Right lung (tissue), 5 donors: ENCODE data around the gene PAM16. TPM values are rescaled to one million over a fixed set of nuclear protein-coding genes. Genes with fewer than 3 reads are reported as not detected.
A peak's percentile ranks its signal among the peaks of the same experiment; 100 is the strongest.
"Not testable (repeated sequence)": the region's sequence is repeated elsewhere in the genome, so short reads cannot be mapped to it uniquely, and the experiment has no call there.

Experiments
- DNase-seq, 2 donors: peaks; one replicate each; pipeline ENCODE4 v3.0.0-alpha.2; 2013
- polyA plus RNA-seq, 5 donors: library from polyadenylated mRNA; unstranded; fragments of 120-200 nt; gene quantifications; one replicate each; pipeline versions ENCODE4 v1.2.1 to v1.2.3, GENCODE V29; 2013; ENCODE audit warnings: inconsistent platforms in 1 of 5, low replicate concordance in 1 of 5; ENCODE audit not compliant: insufficient read length in 5 of 5, insufficient read depth in 1 of 5

Gene PAM16
- polyA plus RNA-seq, 5 donors, result 15.0 to 36.9 (median 26.0) TPM

DNA sequence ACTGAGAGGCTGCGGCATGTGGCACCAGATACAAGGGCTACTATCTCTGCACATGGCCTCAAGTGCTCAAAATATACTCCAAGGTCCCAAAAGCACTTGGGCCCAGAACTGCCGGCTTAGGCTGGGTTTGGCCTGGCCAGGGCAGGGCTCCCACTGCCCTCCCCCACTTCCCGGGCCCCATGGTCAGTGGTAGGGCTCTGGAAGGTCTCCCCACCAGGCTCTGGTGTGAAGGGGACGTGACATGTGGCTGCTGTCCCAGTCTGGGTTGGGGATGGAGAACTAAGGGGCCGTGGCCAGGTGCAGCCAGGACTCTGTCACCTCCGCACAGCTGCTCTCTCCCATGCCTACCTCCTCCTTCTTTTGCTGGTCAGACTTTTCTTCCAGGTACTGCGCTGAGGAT, 5.7 kb upstream of the PAM16 start:
- no peak for DNase-seq

DNA sequence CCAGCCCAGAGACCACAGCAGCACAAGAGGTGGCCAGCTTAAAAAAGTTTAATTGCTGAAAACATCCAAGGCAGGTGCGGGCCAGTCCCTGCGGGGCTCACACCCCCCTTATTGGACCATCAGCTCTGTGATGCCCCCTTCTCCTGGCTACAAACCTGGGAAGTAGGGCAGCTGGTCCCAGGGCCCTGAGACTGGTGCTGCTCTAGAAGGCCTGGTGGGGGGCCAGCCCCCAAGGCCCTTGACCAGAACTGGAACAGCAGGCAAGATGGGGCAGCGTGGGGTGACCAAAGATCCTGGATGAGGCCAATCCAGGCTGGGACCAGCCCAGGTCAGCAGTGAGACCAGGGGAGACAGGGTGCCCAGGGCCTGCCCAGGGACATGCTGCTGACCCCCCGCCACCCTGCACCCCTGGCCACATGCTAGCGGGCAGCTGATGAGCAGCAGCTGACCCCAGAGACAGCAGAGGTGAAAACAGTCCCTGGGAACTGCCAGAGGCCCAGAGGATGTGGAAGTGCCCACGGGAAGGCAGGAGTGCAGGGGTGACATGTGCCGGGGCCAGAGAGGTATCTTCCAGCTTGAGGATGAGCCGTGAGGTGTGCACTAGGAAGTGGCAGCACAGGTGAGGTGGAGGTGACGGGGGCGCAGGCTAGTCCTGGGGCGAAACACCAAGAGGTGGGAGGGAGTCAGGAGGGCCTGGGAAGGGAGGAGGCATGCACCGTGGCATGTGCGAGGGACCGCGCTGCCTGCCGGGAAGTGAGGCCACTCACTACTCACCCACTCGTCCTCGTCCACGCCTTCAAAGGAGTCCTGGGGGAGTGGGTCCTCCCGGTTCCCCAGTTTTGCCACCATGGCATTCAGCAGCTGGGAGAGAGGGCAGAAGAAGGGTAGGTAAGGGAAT, 3.6 kb upstream of the PAM16 start:
- DNase-seq, result no peak

DNA sequence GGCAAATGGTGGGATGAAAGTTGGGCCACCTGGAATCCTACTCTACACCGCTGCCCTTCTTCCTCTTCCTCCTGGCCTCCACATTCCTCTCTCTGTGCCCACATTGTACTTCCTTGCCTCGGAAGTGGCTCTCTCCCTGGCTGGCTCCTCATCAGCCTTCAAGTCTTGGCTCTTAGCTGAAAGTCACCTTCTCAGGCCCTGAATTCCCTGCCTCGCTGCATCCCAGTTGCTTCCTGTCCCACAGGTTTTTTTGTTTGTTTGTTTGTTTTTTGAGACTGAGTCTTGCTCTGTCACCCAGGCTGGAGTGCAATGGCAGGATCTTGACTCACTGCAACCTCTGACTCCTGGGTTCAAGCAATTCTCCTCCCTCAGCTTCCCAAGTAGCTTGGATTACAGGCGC, 2.6 kb upstream of the PAM16 start:
- no peak for DNase-seq

DNA sequence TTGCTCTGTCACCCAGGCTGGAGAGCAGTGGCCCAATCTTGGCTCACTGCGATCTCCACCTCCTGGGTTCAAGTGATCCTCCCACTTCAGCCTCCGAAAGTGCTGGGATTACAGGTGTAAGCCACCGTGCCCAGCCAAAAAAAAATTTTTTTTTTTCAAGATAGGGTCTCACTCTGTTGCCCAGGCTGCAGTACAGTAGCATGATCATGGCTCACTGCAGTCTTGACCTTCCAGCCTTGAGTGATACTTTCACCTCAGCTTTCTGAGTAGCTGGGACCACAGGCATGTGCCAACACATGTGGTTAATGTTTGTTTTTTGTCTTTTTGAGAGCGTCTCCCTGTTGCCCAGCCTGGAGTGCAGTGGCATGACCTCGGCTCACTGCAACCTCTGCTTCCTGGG, 1.7 kb upstream of the PAM16 start:
- no peak for DNase-seq

DNA sequence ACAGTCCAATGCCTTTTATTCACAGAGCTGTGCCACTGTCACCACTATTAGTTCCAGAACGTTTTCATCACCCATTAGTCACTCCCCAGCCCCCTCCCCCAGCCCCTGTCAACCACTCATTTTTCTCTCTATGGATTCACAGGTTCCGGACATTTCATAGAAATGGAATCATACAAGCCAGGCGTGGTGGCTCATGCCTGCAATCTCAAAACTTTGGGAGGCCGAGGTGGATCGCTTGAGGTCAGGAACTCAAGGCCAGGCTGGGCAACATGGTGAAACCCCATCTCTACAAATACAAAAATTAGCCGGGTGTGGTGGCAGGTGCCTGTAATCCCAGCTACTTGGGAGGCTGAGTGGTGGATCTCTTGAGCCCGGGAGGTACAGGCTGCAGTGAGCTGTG, 759 bp upstream of the PAM16 start:
- DNase-seq, result no peak

DNA sequence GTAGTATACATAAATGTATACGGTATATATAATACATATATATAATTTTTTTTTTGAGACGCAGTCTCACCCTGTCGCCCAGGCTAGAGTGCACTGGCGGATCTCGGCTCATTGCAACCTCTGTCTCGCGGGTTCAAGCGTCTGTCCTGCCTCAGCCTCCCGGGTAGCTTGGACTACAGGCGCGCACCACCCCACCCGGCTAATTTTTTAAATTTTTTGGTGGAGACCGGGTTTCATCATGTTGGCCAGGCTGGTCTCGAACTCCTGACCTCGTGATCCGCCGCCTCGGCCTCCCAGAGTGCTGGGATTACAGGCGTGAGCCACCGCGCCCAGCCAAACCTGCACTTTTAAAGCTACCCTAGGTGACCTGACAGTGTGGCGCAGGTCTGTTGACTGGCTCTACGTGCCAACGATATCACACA, 745 bp downstream of the PAM16 start:
- no peak for DNase-seq

DNA sequence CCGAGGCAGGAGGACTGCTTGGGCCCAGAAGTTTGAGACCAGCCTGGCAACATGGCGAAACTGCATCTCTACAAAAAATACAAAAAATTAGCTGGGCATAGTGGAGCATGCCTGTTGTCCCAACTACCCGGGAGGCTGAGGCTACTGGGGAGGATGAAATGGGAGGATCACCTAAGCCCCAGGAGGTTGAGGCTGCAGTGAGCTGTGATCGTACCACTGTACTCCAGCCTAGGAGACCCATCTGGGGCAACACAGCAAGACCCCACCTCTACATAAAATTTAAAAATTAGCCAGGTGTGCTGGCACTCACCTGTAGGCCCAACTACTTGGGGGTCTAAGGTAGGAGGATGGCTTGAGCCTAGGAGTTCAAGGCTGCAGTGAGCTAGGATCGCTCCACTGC, 1.8 kb downstream of the PAM16 start:
- no peak for DNase-seq

DNA sequence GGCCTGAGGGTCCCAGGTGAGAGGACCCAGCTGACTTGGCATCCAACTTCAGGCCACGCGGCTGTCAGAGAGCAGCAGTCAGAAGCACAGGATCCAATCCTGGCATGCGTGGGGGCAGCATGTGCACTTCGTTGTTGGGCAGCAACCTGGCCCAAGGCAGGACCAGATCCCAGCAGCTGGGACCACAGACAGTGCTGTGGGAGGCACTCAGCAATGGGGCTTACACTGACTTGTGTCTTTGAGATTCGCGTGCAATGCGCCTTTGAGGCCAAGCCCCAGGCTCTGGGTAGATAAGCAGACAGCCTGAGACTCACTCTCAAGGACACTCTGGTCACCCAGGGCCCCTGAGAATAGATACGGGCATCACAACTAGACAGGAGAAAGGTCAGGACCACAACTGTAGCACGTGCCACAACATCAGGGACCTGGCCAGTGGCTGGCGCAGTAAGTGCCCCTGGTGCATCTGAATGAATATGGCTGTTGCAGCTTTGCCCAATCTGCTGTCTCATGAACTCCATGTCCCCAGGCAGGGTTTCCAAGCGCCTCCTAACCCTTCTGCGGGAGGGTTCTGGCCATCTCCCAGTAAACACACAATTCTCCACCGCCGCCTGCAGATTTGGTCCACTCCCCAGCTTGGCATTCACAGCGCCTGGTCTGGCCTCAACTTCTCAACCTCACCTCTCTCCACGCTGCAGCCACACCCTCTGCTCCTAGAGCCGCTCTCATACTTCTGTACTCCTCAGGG, 3.2 kb downstream of the PAM16 start:
- DNase-seq, result no peak

DNA sequence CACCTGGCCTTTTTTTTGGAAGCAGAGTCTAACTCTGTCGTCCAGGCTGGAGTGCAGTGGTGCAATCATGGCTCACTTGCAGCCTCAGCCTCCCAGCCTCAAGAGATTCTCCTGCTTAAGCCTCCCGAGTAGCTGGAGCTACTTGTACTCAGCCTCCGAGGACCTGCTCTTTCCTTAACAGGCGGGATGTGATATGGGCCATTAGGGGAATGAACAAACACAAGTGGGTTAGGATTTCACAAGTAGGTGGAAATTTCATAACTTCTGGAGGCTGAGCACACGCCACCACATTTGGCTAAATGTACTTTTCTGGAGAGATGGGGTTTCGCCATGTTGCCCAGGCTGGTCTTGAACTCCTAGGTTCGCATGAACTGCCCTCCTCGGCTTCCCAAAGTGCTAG, 4.1 kb downstream of the PAM16 start:
- no peak for DNase-seq

DNA sequence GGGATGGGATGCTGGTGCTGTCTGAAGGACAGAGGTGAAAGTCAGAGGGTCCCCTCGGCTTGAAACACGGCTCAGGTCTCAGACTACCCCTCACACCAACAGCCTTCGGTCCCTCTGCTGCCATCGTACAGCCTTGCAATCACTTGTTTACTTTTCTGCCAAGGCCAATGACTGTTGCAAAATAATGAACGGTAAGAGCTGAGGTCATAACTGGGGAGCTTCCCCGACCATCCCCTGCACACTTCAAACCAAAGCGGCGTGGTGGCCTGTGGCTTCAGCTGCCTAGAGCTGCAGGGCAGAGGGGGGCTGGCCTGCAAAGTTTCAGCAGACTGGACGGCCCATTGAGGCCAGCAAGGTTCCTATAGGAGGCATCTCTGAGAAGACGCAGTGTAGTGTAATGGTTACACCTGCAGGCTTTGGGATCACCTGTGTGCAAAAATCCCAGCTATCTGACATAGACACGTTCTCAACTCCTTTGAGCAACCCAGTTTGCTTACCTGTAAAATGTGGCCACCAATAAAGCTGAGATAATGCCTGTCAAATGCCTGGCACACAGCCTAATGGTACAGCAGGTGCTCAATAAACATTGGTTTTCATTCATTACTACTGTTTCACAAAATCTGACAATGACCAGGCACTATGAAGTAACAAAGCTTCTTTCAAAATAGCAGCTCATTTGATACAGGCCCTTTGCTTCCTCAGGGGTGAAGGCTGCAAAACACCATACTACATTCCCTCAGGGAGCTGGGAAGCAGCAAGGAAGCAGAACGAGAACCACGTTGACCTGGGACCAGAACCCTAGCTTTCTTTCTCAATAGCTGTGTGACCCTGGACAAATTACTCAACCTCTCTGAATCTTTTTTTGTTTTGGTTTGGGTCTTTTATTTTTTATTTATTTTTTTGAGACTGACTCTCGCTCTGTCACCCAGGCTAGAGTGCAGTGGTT, 5.0 kb downstream of the PAM16 start:
- DNase-seq, result no peak

DNA sequence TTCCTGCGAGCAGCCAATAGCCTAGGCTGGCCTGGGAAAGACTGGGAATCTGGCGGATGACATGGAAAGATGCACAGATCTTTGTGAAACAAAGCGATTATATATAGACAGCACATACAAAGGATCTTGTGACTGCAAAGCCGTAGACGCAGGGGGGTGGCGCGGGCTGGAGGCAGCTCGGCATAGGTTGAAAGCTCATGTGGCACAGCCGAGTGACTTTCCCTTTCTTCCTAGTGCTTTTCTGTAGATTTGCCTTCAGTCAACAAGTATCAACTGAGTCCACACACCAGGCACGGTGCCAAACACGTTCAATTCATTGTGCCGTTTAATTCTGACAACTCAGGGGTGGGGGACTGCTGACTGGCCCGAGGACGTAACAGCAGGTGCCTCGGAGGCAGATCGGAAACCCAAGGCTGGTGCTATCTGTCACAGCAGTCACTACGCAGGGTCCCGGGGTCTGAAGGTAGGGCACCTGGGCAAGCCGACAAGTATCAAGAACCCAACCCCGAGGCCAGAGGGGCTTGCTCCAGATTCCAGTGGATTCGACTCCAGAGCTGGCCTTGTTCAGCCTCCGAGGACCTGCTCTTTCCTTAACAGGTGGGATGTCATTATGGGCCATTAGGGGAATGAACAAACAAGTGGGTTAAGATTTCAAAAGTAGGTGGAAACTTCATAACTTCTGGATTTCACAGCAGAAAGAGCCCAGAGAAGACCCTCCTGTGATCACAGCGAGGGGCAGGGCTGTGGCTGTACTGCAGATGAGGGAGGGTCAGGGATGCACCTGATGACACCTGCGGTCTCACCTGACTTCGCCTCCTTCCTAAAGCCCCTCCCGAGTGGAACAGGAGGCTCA, 5.9 kb downstream of the PAM16 start:
- no peak for DNase-seq

DNA sequence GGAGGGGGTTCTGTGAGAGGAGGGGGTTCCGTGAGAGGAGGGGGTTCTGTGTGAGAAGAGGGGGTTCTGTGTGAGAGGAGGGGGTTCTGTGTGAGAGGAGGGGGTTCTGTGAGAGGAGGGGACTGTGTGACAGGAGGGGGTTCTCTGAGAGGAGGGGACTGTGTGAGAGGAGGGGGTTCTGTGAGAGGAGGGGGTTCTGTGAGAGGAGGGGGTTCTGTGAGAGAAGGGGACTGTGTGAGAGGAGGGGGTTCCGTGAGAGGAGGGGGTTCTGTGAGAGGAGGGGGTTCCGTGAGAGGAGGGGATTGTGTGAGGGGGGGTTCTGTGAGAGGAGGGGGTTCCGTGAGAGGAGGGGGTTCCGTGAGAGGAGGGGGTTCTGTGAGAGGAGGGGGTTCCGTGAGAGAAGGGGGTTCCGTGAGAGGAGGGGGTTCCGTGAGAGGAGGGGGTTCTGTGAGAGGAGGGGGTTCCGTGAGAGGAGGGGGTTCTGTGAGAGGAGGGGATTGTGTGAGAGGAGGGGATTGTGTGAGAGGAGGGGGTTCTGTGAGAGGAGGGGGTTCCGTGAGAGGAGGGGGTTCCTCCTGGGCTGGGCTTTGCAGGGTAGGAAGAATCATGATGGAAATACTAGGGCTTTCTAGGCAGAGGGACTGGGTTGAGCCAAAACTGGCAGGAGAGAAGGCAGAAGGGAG, 6.7 kb downstream of the PAM16 start:
- not testable (repeated sequence) for DNase-seq

DNA sequence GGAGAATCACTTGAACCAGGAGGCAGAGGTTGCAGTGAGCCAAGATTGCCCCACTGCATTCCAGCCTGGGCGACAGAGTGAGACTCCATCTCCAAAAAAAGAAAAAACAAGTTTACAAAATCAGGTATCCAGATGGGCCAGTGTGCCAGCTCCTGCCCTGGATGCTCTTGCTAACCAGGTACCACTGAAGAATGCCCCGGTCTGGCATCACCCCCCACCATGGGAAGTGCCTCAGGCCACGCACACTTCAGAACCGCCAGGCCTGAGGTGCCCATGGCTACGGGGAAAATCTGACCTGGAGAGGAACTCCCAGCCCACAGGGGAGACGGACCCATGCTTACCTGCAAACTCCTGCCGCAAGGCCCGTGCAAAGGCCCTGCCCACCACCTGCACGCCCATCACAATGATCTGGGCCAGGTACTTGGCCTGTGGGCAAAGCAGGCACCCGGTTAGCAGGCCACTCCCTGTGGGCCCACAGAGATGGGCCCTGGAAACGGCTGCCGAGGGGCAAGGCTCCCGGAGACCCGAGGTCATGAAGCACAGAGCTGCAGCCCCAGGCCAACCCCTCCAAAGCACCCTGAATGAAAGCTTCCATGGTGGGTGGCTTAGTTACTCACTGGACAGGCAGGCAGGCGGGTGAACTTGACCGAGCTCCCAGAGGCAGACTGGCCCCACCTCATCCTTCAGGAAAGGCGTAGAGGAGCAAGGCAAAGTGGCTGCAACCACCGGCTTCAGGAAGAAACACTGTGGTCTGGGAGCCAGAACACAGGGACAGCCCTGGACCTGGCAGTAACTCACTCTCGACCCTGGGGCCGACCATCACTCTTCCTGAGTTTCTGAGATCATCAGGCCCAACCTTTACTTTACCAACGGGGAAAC, 8.0 kb downstream of the PAM16 start:
- no peak for DNase-seq

DNA sequence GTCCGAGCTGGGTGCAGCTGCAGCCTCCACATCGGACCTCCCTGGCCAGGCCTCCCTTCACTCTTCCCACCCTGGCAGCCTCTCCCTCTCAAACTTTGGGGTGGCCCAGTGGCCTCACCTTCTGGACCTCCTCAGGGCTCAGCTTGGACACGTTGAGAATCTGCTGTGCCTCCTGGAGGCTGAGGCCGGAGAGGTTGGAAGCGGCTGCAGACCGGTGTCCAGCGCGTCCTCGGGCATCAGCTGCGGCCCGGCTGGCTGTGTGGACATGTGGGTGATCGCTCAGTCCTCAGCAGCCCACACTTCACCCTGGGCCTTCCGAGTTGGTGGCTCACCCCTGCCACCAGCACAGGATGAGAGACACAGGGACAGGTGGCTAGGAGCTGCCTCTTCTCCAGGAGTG, 9.9 kb downstream of the PAM16 start:
- DNase-seq, result no peak

DNA sequence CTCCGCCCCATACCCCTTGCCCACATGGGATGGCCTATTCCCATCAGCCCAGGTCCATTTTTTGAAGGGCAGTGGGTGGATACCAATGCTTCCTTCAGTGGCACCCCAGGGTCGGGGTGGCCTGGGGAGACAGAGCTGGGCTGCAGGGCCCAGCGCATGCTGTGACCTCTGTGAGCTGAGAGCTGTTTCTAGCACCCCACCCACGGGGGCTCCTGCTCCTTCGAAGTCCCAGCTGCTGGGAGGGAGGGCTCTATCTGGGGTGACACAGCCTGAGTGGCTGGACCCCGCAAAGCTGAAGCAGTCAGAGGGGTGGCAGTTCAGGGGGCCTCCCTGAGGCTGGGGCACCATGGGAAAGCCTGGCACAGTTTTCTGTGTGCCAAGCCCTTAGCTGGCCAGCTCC, 10.7 kb downstream of the PAM16 start:
- DNase-seq, result no peak

DNA sequence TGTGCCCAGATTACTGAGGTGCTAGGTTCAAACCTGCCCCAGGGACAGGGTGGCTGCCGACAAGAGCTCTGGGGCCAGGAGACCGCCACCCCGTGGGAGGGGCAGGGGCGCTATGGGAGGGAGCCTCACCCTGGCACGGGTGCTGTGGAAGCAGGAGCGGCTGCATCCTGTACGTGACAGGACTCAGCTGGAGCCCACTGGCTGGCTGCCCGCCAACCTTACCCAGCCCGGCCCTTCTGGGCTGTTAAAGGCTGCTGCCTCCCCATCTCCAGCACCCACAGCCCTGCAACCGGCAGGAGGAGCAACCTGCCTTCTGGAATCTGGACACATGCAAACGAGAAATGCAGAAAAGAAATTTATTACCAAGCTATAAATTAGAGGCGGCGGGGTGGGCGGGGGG, 11.2 kb downstream of the PAM16 start:
- DNase-seq, result peak; percentile 77 to 78

DNA sequence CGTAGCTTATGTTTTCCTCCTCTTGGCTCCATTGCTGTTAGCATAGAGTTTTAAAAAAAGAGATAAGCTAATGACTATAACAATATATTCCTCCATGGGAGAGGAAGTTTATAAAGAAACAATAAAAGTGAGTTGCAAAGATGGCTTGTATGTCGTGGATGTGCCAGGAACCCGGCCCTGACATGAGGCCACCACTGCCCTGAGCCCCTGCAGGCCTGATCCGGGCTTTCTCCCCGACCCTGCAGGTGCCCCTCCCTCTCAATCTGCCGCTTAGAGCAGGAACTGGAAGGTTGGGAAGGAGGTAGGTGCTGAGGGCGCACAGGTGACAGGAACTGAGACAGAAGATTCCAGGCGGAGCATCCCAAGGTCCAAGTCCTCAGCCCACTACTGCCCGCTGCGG, 11.7 kb downstream of the PAM16 start:
- no peak for DNase-seq

DNA sequence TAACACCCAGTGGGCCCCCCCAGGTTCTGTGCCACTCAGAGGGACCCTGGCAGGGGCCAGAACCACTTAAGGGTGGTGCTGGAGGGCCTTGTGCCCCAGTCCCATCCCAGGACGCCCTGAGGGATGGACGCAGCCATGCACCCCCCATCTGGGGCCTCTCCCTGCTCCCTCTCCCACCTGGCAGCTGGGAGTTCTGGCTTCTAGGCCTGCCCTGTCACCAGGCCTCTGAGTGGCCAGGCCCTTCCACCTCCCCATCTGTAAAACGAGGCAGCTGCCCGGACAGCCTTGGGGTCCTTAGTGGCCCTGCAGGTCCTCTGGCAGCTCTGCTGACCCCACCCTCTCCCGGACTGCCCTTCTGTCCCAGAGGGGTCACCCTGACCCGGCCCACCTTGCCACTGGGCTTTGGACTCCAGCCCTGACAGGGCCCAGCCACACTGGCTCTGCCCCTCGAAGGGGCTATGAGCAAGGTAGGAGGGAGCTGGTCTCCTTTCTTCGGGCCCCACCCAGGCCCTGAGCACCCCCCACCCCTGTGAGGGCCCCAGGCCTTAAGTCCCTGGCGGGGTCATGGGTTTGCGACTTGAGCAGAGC, 12.3 kb downstream of the PAM16 start:
- no peak for DNase-seq

DNA sequence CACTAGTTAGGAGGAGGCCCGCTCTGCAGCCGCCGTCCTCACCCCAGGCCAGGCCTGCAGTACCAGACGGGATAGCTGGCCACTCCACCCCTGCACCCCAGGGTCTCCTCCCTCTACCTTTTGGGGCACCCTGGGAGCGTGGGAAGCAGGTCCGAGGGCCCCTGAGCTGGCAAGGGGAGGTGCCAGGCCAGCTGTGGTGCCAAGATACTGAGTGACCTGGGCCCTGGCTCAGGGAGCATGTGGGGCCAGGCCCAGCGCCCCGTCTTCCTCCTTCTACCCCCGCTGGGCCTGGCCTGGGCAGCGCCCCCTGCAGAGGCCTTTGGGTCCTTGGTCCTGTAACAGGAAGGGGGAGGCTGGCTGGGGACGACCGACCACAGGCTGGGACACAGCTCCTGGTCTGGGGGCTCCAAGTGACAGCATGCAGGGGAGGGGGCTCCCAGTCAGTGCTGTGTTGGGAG, 13.0 kb downstream of the PAM16 start:
- DNase-seq, result no peak
